Neural progenitor cell (in vitro differentiated cells): ENCODE data around the gene GIMAP4.

Experiments
- CTCF ChIP-seq: fragments of 200-600 bp; sonication (generic); IDR thresholded peaks from 2 replicates; pipeline ENCODE4 v1.5.1; 2017; ENCODE audit warnings: antibody characterized with exemption, mild to moderate bottlenecking
- EZH2 ChIP-seq: fragments of 200-600 bp; sonication (generic); IDR thresholded peaks from 2 replicates; pipeline ENCODE4 v1.6.1; 2017; ENCODE audit warnings: antibody characterized with exemption, mild to moderate bottlenecking, moderate library complexity

DNA sequence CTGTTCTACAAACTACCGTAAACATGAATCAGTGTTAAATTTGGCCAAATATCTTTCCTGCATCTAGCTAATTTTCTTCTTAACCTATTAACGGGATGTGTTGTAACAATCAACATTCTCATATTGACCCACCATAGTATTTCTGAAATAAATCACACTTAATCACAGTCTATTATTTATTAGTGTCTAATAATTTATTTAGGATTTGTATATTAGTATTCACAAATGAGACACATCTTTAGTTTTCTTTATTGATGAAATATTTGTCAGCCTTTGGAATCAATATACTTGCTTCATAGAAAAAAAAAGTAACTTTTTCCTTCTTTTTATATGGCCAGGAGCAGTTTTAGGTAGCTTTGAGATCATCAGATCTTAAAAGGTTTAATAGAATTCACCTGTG is 47.9 kb upstream of the GIMAP4 start:
- TF ChIP-seq CTCF (no peak), EZH2 (no peak)
